CD4-positive, alpha-beta T cell treated with Interferon gamma for 1 hour (primary cell): ENCODE measurements around the gene IQCF6.
"Not testable (repeated sequence)": the region's sequence is repeated elsewhere in the genome, so short reads cannot be mapped to it uniquely, and the experiment has no call there.

Experiments
- DNase-seq: peaks from one replicate; pipeline ENCODE4 v3.0.0-alpha.2; 2020

Gene IQCF6

DNA sequence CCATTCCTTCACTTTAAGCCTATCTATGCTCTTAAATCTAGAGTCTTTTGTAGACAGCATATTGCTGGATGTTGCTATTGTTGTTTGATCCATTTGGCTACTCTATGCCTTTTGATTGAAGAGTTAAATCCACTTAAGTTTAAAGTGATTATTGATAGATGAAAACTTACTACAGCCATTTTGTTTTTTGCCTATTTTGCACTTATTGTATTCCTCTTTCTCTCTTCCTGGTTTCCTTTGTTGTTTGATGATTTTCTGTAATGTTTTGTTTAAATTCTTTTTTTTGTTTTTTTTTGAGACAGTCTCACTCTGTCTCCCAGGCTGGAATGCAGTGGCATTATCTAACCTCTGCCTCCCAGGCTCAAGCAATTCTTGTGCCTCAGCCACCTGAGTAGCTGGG is 19.8 kb downstream of the IQCF6 start:
- no peak for DNase-seq

GRCh38 chr3:51753763-51754750 is 25.0 kb downstream of the IQCF6 start:
- not testable (repeated sequence) for DNase-seq

GRCh38 chr3:51751287-51751686 is 27.8 kb downstream of the IQCF6 start:
- DNase-seq = no peak

GRCh38 chr3:51750878-51751277 is 28.2 kb downstream of the IQCF6 start:
- no peak for DNase-seq

DNA sequence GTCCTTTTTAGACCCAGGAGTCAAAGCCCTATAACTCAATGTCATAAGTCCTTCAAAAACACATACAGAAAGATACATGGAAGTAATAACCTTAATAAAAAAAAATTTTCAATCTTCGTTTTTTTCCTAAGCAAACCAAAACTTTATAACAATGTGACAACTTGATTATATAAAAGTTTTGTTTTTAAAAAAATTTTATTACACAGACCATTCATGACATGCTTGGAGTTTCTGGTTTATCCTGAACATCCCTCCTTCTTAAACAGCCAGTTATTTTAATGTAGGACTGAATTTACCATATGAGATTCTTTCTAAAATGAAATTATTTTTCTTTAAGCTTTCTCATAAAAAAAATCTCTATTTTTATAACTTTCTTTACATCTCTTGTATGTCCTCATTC is 30.7 kb downstream of the IQCF6 start:
- DNase-seq = no peak

GRCh38 chr3:51747840-51748239 is 31.2 kb downstream of the IQCF6 start:
- no peak for DNase-seq

- DNase-seq = peak; percentile 23
These were observed 36.1 kb downstream of the IQCF6 start for GRCh38 chr3:51742978-51743377.

DNA sequence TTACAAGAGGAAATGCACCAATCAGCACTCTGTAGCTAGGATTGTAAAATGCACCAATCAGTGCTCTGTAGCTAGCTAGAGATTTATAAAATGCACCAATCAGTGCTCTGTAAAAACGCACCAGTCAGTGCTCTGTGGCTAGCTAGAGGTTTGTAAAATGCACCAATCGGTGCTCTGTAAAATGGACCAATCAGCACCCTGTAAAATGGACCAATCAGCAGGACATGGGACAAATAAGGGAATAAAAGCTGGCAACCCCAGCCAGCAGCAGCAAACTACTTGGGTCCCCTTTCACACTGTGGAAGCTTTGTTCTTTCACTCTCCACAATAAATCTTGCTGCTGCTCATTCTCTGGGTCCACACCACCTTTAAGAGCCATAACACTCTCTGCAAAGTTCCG is 36.7 kb downstream of the IQCF6 start:
- DNase-seq = not testable (repeated sequence)

DNA sequence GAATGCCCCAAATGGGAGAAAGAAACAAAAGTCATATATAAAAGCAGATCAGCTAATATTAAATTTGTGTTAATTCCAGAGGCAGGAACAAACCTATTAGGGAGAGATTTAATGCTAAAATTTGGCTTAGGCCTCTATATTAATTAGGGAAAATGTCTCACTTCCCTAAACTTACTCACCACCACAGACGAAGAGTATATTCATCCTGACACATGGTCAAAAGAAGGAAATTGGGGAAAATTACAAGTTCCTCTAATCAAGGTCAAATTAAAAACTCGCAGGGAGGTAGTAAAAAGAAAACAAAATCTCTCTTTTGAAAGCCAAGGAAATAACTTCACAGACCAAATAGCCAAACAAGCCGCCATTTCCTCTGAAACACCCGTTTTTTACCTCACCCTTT is 39.9 kb downstream of the IQCF6 start:
- no peak for DNase-seq

GRCh38 chr3:51735950-51736349 is 43.1 kb downstream of the IQCF6 start:
- no peak for DNase-seq

DNA sequence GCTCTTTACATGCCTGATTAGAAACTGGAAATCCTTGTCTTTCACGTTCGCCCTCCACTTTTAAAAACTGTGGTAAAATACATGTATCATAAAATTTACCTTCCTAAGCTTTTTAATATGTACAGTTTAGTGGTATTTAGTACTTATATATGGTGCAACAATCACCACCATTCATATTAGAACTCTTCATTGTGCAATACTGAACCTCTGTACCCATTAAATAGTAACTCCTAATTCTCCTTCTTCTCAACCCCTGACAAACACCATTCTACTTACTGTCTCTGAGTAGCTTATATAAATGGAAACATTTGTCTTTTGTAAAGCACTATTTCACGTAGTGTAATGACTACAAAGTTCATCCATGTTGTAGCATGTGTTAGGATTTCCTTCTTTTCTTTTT is 44.0 kb downstream of the IQCF6 start:
- no peak for DNase-seq

GRCh38 chr3:51734572-51734907 is 44.5 kb downstream of the IQCF6 start:
- no peak for DNase-seq

GRCh38 chr3:51733859-51734571 is 45.0 kb downstream of the IQCF6 start:
- no peak for DNase-seq

DNA sequence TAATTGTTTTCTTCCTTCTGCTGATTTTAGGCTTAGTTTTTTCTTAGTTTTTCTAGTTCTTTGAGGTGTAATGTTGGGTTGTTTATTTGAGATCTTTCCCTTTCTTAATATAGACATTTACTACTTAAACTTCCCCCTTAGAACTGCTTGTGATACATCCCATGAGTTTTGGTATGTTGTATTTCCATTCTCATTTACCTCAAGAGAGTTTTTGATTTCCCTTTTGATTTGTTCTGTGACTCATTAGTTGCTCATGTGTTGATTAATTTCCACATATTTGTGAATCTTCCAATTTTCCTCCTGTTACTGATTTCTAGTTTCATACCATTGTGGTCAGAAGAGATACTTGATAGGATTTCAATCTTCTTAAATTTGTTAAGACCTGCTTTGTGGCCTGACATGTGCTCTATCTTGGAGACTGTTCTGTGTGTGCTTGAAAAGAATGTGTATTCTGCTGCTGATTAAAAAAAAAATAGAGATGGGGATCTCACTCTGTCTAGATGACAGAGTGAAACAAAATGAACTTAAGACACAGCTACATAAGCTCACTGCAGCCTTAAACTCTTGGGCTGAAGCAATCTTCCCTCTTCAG is 49.9 kb downstream of the IQCF6 start:
- DNase-seq = no peak
